Measurements from ENCODE around the gene DCAF11. TPM values are rescaled to one million over a fixed set of nuclear protein-coding genes. Genes with fewer than 3 reads are reported as not detected.

DCAF11 gene
- polyA plus RNA-seq, 3 donors = 45.6 to 56.6 (median 48.8) TPM

- no peak for DNase-seq
Measured at GRCh38 chr14:24067133-24068082, 47.2 kb upstream of the DCAF11 start.

More at GRCh38 chr14:24067133-24068082, 47.2 kb upstream of the DCAF11 start:
- no peak overlapping the region for H3K4me2 ChIP-seq (replicated peaks; ENCODE audit: extremely low read depth, low read length, poor library complexity, severe bottlenecking)
- WGBS (ENCODE audit: insufficient coverage) = 94% methylated on average over 7 of the region's 12 CpGs
- H3K9me3 Mint-ChIP-seq = peaks cover 0 to 2% (median 0%) of the 10 kb centered on the region in 7 donors
- H3K36me3 Mint-ChIP-seq = no peaks in the 10 kb centered on the region
- H3K9me3 ChIP-seq (replicated peaks in 1 of 2; ENCODE audit: control insufficient read depth in 1 of 2, insufficient read depth in 1 of 2, low read length in 2 of 2) = no peaks in the 10 kb centered on the region
- intact Hi-C loops (cut with micrococcal nuclease) = no loop called here
- no peak overlapping the region for H3K27ac Mint-ChIP-seq
- H3K4me1 ChIP-seq (ENCODE audit: control insufficient read depth in 1 of 2, insufficient read depth in 2 of 2, low read length in 2 of 2) = no peaks in the 10 kb centered on the region
- H3K4me3 ChIP-seq (replicated peaks in 1 of 3; ENCODE audit: low read depth in 2 of 3, low read length in 3 of 3) = no peak overlapping the region
- no peak for TF ChIP-seq CTCF (IDR thresholded peaks at IDR 0.05)
- peaks cover 5 to 15% (median 7%) of the 10 kb centered on the region in 3 donors for H3K27me3 Mint-ChIP-seq (ENCODE audit: low read depth in 3 of 3)
- no peaks in the 10 kb centered on the region for H4K20me1 ChIP-seq (ENCODE audit: insufficient read depth, low read length)
- no peak overlapping the region for H3K4me3 Mint-ChIP-seq
- H3K9ac ChIP-seq (ENCODE audit: insufficient read depth, low read length, poor library complexity, severe bottlenecking) = no peak overlapping the region
- H3K27ac ChIP-seq (ENCODE audit: low read depth in 1 of 2, low read length in 2 of 2) = no peak overlapping the region
- no peaks in the 10 kb centered on the region for H3K79me2 ChIP-seq (ENCODE audit: insufficient read depth, low read length)
- H3K4me1 Mint-ChIP-seq = peaks cover 6% of the 10 kb centered on the region
- no peaks in the 10 kb centered on the region for H3K36me3 ChIP-seq (replicated peaks in 1 of 2; ENCODE audit: control insufficient read depth in 1 of 2, insufficient read depth in 2 of 2, low read length in 2 of 2)
- no peaks in the 10 kb centered on the region for H3K27me3 ChIP-seq (ENCODE audit: control insufficient read depth in 2 of 2, insufficient read depth in 2 of 2, low read length in 2 of 2)
- H2AFZ ChIP-seq (ENCODE audit: insufficient read depth, low read depth, low read length, poor library complexity, severe bottlenecking) = no peak overlapping the region
